Activated CD8-positive, alpha-beta T cell treated with anti-CD3 and anti-CD28 coated beads for 36 hours (primary cell): ENCODE measurements around the gene CD300C. TPM values are rescaled to one million over a fixed set of nuclear protein-coding genes. Genes with fewer than 3 reads are reported as not detected.
"Not testable (repeated sequence)": the region's sequence is repeated elsewhere in the genome, so short reads cannot be mapped to it uniquely, and the experiment has no call there.

Experiments
- ATAC-seq: fragments of 200-7000 bp; cut with Tn5 transposase; one replicate; pipeline ENCODE4 v1.10.0; 2021; ENCODE audit warnings: mild to moderate bottlenecking, moderate library complexity
- CTCF ChIA-PET: fragments of 350-600 bp; sonication (Branson Sonifier 250); formaldehyde crosslinking; loops from one replicate; lab custom pipeline; 2021; ENCODE audit warnings: antibody characterized with exemption; lab: Charles Lee
- POLR2A ChIA-PET: fragments of 350-600 bp; sonication (Branson Sonifier 250); formaldehyde crosslinking; loops from one replicate; lab custom pipeline; 2021; ENCODE audit warnings: antibody characterized with exemption; lab: Charles Lee
- DNase-seq: peaks from one replicate; pipeline ENCODE4 v3.0.0-alpha.2; 2020
- H3K27ac Mint-ChIP-seq: one replicate; pipeline ENCODE4 v1.8.0; 2021; ENCODE audit warnings: mild to moderate bottlenecking, mixed read lengths
- H3K27me3 Mint-ChIP-seq: one replicate; pipeline ENCODE4 v1.8.0; 2021; ENCODE audit warnings: mixed read lengths
- H3K36me3 Mint-ChIP-seq: one replicate; pipeline ENCODE4 v1.8.0; 2021; ENCODE audit warnings: low read depth, mixed read lengths
- H3K4me1 Mint-ChIP-seq: one replicate; pipeline ENCODE4 v1.8.0; 2021; ENCODE audit warnings: low read depth, mixed read lengths
- H3K4me3 Mint-ChIP-seq: one replicate; pipeline ENCODE4 v1.8.0; 2021; ENCODE audit warnings: mild to moderate bottlenecking, moderate library complexity, mixed read lengths
- H3K9me3 Mint-ChIP-seq: one replicate; pipeline ENCODE4 v1.8.0; 2021; ENCODE audit warnings: mixed read lengths
- CTCF ChIP-seq: fragments of 200-600 bp; IDR thresholded peaks from one replicate; pipeline ENCODE4 v1.8.0; 2022; ENCODE audit warnings: antibody characterized with exemption, mild to moderate bottlenecking
- intact Hi-C: fragments of 100-400 bp; cut with micrococcal nuclease; formaldehyde crosslinking; loops from one replicate; pipeline ENCODE4 v1.10.0; 2022
- total RNA-seq, 2 experiments: library from RNA; stranded (reverse); gene quantifications; one replicate each; pipeline ENCODE4 v1.2.3, GENCODE V29; 2021

The CD300C gene
- total RNA-seq, 2 experiments from 2014 or later: not detected

GRCh38 chr17:74574489-74575142, 28.7 kb upstream of the CD300C start:
- ATAC-seq (no peak), DNase-seq (no peak)
- Mint-ChIP-seq H3K27me3 (peaks cover 11% of the 10 kb centered on the region), H3K4me3 (no peak overlapping the region), H3K36me3 (no peaks in the 10 kb centered on the region), H3K27ac (no peak overlapping the region), H3K9me3 (no peaks in the 10 kb centered on the region), H3K4me1 (peaks cover 4% of the 10 kb centered on the region)
- ChIA-PET POLR2A (no interaction called here), CTCF (no interaction called here)
- intact Hi-C loops: no loop called here
- no peak for TF ChIP-seq CTCF

GRCh38 chr17:74573635-74574034, 27.7 kb upstream of the CD300C start:
- H3K4me3 Mint-ChIP-seq, H3K9me3 Mint-ChIP-seq, H3K27ac Mint-ChIP-seq, DNase-seq, ATAC-seq, H3K36me3 Mint-ChIP-seq, POLR2A ChIA-PET, intact Hi-C loops: not testable (repeated sequence)
- Mint-ChIP-seq H3K4me1 (peaks cover 11% of the 10 kb centered on the region), H3K27me3 (peaks cover 18% of the 10 kb centered on the region)
- CTCF ChIA-PET: interaction anchor here (1.4 kb wide), 1 partner anchor 217 kb away, joined by 4 read pairs; no protein-coding TSS in a partner anchor

GRCh38 chr17:74573169-74573568, 27.3 kb upstream of the CD300C start:
- ChIA-PET CTCF (interaction anchor here (1.0 to 1.4 kb wide), 3 partner anchors 30 to 218 kb away, joined by 3 to 4 read pairs (median 3); no protein-coding TSS in a partner anchor), POLR2A (no interaction called here)
- intact Hi-C loops: no loop called here
- Mint-ChIP-seq H3K9me3 (no peaks in the 10 kb centered on the region), H3K36me3 (no peaks in the 10 kb centered on the region), H3K4me1 (peaks cover 11% of the 10 kb centered on the region), H3K4me3 (no peak overlapping the region), H3K27ac (no peak overlapping the region), H3K27me3 (peaks cover 23% of the 10 kb centered on the region)
- DNase-seq: no peak
- ATAC-seq: no peak
- TF ChIP-seq CTCF: no peak

- no peak for TF ChIP-seq CTCF
- H3K4me3 Mint-ChIP-seq: no peak overlapping the region
- ChIA-PET CTCF (interaction anchor here (2.4 kb wide), 1 partner anchor 166 kb away, joined by 7 read pairs; the partner anchor contains the start of gene RAB37), POLR2A (no interaction called here)
- H3K36me3 Mint-ChIP-seq: no peaks in the 10 kb centered on the region
- ATAC-seq (no peak), DNase-seq (no peak)
- peaks cover 11% of the 10 kb centered on the region for H3K4me1 Mint-ChIP-seq
- intact Hi-C loops: no loop called here
- no peak overlapping the region for H3K27ac Mint-ChIP-seq
- H3K27me3 Mint-ChIP-seq: peaks cover 25% of the 10 kb centered on the region
- no peaks in the 10 kb centered on the region for H3K9me3 Mint-ChIP-seq
Measured at GRCh38 chr17:74571621-74572270, 25.8 kb upstream of the CD300C start.

GRCh38 chr17:74569020-74570003, 23.4 kb upstream of the CD300C start:
- H3K4me1 Mint-ChIP-seq: peaks cover 11% of the 10 kb centered on the region
- peak; percentile 65 for ATAC-seq

More at GRCh38 chr17:74569020-74570003, 23.4 kb upstream of the CD300C start:
- Mint-ChIP-seq H3K27me3 (peaks cover 25% of the 10 kb centered on the region), H3K27ac (no peak overlapping the region), H3K36me3 (no peaks in the 10 kb centered on the region), H3K4me3 (no peak overlapping the region), H3K9me3 (no peaks in the 10 kb centered on the region)
- peak; percentile 53 for DNase-seq
- intact Hi-C loops: no loop called here
- no peak for TF ChIP-seq CTCF
- CTCF ChIA-PET: interaction anchor here (1.0 to 2.4 kb wide), 2 partner anchors 34 to 169 kb away, joined by 3 to 7 read pairs; partner anchors contain the start of gene RAB37
- POLR2A ChIA-PET: no interaction called here
